Trophoblast cell (in vitro differentiated cells and primary cell): ENCODE data around the gene FRRS1L.
"Not testable (repeated sequence)": the region's sequence is repeated elsewhere in the genome, so short reads cannot be mapped to it uniquely, and the experiment has no call there.

Source experiments
- DNase-seq, 2 donors: peaks; one replicate each; pipeline ENCODE4 v3.0.0-alpha.2; 2016
- H2AFZ ChIP-seq: 2 replicates; pipeline ENCODE4 v1.6.1; 2013; ENCODE audit warnings: low read length, moderate library complexity, mild to moderate bottlenecking; ENCODE audit not compliant: insufficient read depth, poor library complexity
- H2AK5ac ChIP-seq: 2 replicates; pipeline ENCODE4 v1.6.1; 2013; ENCODE audit warnings: mild to moderate bottlenecking, low read length
- H2BK120ac ChIP-seq: 2 replicates; pipeline ENCODE4 v1.6.1; 2013; ENCODE audit warnings: low read length, mild to moderate bottlenecking, moderate library complexity; ENCODE audit not compliant: insufficient read depth, poor library complexity
- H2BK12ac ChIP-seq: 2 replicates; pipeline ENCODE4 v1.6.1; 2013; ENCODE audit warnings: mild to moderate bottlenecking, low read length, moderate library complexity
- H2BK5ac ChIP-seq: 2 replicates; pipeline ENCODE4 v1.6.1; 2013; ENCODE audit warnings: low read length, low read depth, moderate library complexity, mild to moderate bottlenecking; ENCODE audit not compliant: poor library complexity
- H3K14ac ChIP-seq: 2 replicates; pipeline ENCODE4 v1.6.1; 2013; ENCODE audit warnings: mild to moderate bottlenecking, low read length
- H3K18ac ChIP-seq: 2 replicates; pipeline ENCODE4 v1.6.1; 2013; ENCODE audit warnings: mild to moderate bottlenecking, low read length
- H3K23ac ChIP-seq: 2 replicates; pipeline ENCODE4 v1.6.1; 2013; ENCODE audit warnings: low read length
- H3K27ac ChIP-seq: 2 replicates; pipeline ENCODE4 v1.5.1; 2013; ENCODE audit warnings: low read depth, mild to moderate bottlenecking, inconsistent platforms, low read length, moderate library complexity
- H3K27me3 ChIP-seq: 2 replicates; pipeline ENCODE4 v1.6.1; 2013; ENCODE audit warnings: inconsistent platforms, mild to moderate bottlenecking, low read length, moderate library complexity; ENCODE audit not compliant: insufficient read depth
- H3K36me3 ChIP-seq, 2 experiments: 1 replicate in 1 of 2; 2 replicates in 1 of 2; pipeline ENCODE4 v1.6.1; 2013; ENCODE audit warnings: low read length in 2 of 2, mild to moderate bottlenecking in 2 of 2, moderate library complexity in 1 of 2; ENCODE audit not compliant: insufficient read depth in 2 of 2, control insufficient read depth in 1 of 2
- H3K4ac ChIP-seq: 2 replicates; pipeline ENCODE4 v1.6.1; 2013; ENCODE audit warnings: low read depth, mild to moderate bottlenecking, low read length, moderate library complexity
- H3K4me1 ChIP-seq, 2 experiments: 1 replicate in 1 of 2; 2 replicates in 1 of 2; pipeline ENCODE4 v1.6.1; 2013; ENCODE audit warnings: low read length in 2 of 2, mild to moderate bottlenecking in 2 of 2, moderate library complexity in 1 of 2; ENCODE audit not compliant: insufficient read depth in 2 of 2, control insufficient read depth in 1 of 2
- H3K4me2 ChIP-seq: 2 replicates; pipeline ENCODE4 v1.6.1; 2013; ENCODE audit warnings: inconsistent platforms, mild to moderate bottlenecking, low read length, moderate library complexity
- H3K4me3 ChIP-seq: 2 replicates; pipeline ENCODE4 v1.5.1; 2013; ENCODE audit warnings: mild to moderate bottlenecking, low read depth, low read length, inconsistent platforms
- H3K79me1 ChIP-seq: one replicate; pipeline ENCODE4 v1.6.1; 2013; ENCODE audit warnings: low read length
- H3K79me2 ChIP-seq: 2 replicates; pipeline ENCODE4 v1.6.1; 2013; ENCODE audit warnings: low read length, mild to moderate bottlenecking; ENCODE audit not compliant: control insufficient read depth, insufficient read depth, poor library complexity
- H3K9ac ChIP-seq: 2 replicates; pipeline ENCODE4 v1.6.1; 2013; ENCODE audit warnings: mild to moderate bottlenecking, low read length
- H3K9me3 ChIP-seq: 2 replicates; pipeline ENCODE4 v1.6.1; 2013; ENCODE audit warnings: low read depth, mild to moderate bottlenecking, control low read depth, inconsistent platforms, low read length; ENCODE audit not compliant: insufficient read depth
- H4K12ac ChIP-seq: 2 replicates; pipeline ENCODE4 v1.6.1; 2013; ENCODE audit warnings: low read depth, mild to moderate bottlenecking, low read length, moderate library complexity
- H4K8ac ChIP-seq: 2 replicates; pipeline ENCODE4 v1.6.1; 2013; ENCODE audit warnings: low read depth, mild to moderate bottlenecking, low read length, moderate library complexity
- H4K91ac ChIP-seq: one replicate; pipeline ENCODE4 v1.6.1; 2013; ENCODE audit warnings: low read depth, mild to moderate bottlenecking, low read length, moderate library complexity
- WGBS: extraction: QIAGEN DNeasy Blood & Tissue Kit; methylation state at CpG from one replicate; pipeline ENCODE4 v1.1.7; 2013; ENCODE audit warnings: missing lambda C conversion rate; ENCODE audit not compliant: insufficient read length, insufficient coverage; ENCODE audit errors: extremely low coverage; 5-methylcytosine and 5-hydroxymethylcytosine counted together

FRRS1L gene

GRCh38 chr9:109126671-109127070, 40.4 kb downstream of the FRRS1L start:
- no CpG with 5 or more reads among the region's 4 CpGs for WGBS
- not testable (repeated sequence) for H4K91ac ChIP-seq, H3K4ac ChIP-seq, DNase-seq, H3K27me3 ChIP-seq, H3K9ac ChIP-seq, H3K27ac ChIP-seq, H3K14ac ChIP-seq, H3K79me1 ChIP-seq, H3K23ac ChIP-seq, H2BK12ac ChIP-seq, H3K9me3 ChIP-seq, H2BK5ac ChIP-seq, H3K4me1 ChIP-seq, H3K79me2 ChIP-seq, H2BK120ac ChIP-seq, H3K4me2 ChIP-seq, H4K12ac ChIP-seq, H3K36me3 ChIP-seq, H2AFZ ChIP-seq, H2AK5ac ChIP-seq, H4K8ac ChIP-seq, H3K18ac ChIP-seq, H3K4me3 ChIP-seq

GRCh38 chr9:109124121-109124520, 42.9 kb downstream of the FRRS1L start:
- H2BK12ac ChIP-seq: no peak overlapping the region
- no peak overlapping the region for H4K12ac ChIP-seq
- peaks cover 5% of the 10 kb centered on the region for H3K79me1 ChIP-seq
- no peak overlapping the region for H3K4me2 ChIP-seq
- no peak overlapping the region for H3K27ac ChIP-seq
- H4K8ac ChIP-seq: no peak overlapping the region
- H2BK5ac ChIP-seq: no peak overlapping the region
- no peaks in the 10 kb centered on the region for H3K9me3 ChIP-seq
- no peak overlapping the region for H3K9ac ChIP-seq
- peaks cover 0 to 7% of the 10 kb centered on the region in 2 experiments for H3K4me1 ChIP-seq
- no peak overlapping the region for H3K4me3 ChIP-seq
- no peak overlapping the region for H2BK120ac ChIP-seq
- H3K79me2 ChIP-seq: peaks cover 5% of the 10 kb centered on the region
- H3K27me3 ChIP-seq: no peaks in the 10 kb centered on the region
- H4K91ac ChIP-seq: no peak overlapping the region
- no peaks in the 10 kb centered on the region for H3K36me3 ChIP-seq
- H2AK5ac ChIP-seq: no peak overlapping the region
- no peak overlapping the region for H3K23ac ChIP-seq
- H3K4ac ChIP-seq: no peak overlapping the region
- WGBS: no CpG with 5 or more reads among the region's 2 CpGs
- DNase-seq: no peak
- H3K18ac ChIP-seq: no peak overlapping the region
- H3K14ac ChIP-seq: no peak overlapping the region
- no peak overlapping the region for H2AFZ ChIP-seq

DNA sequence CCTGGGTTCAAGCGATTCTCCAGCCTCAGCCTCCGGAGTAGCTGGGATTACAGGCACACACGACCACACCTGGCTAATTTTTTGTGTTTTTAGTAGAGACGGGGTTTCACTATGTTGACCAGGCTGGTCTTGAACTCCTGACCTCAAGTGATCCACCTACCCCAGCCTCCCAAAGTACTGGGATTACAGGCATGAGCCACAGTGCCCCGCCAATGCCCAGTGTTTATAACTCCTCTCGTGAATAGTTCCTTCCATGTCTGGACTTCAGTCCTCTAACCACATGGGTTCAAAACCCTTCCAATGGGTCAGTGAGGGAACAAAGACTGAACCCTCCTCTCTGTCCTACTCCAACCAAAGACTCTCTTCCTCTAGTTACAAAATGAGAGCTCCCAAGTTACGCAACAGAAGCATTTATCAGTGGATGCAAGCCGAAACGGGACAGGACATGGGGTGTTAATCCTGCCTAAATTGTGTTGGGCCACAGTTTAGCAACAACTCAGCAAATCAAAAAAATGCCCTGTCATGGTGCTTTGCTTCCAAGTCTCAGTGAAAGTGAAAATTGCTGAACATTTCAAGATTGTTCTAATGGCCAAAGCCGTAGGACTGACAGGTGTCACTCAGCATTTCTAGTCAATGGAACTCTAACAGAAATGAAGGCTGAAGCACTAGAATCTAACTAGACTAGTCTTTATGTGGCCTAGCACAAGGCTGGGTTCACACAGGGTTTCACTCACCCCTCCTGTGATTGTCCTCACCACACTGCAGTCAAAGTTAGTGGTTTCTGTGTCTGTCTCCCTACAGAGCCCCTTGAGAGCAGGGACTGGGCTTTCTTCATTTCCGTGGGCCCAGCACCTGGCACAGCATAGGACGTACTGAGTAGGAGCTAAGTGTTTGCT, 44.1 kb downstream of the FRRS1L start:
- peaks cover 3 to 11% of the 10 kb centered on the region in 2 experiments for H3K4me1 ChIP-seq
- no peak overlapping the region for H2AK5ac ChIP-seq
- no peak overlapping the region for H3K4me3 ChIP-seq
- H4K12ac ChIP-seq: no peak overlapping the region
- no peak overlapping the region for H2BK5ac ChIP-seq
- H3K4ac ChIP-seq: no peak overlapping the region
- H3K27ac ChIP-seq: no peak overlapping the region
- no peak overlapping the region for H3K14ac ChIP-seq
- no peaks in the 10 kb centered on the region for H3K27me3 ChIP-seq
- no peak overlapping the region for H2AFZ ChIP-seq
- H3K79me2 ChIP-seq: peaks cover 12% of the 10 kb centered on the region
- no peaks in the 10 kb centered on the region for H3K36me3 ChIP-seq
- no peak overlapping the region for H3K9ac ChIP-seq
- H2BK12ac ChIP-seq: no peak overlapping the region
- H3K4me2 ChIP-seq: no peak overlapping the region
- WGBS: no CpG with 5 or more reads among the region's 12 CpGs
- H3K79me1 ChIP-seq: peaks cover 7% of the 10 kb centered on the region
- no peak overlapping the region for H3K23ac ChIP-seq
- no peak overlapping the region for H2BK120ac ChIP-seq
- no peak overlapping the region for H4K8ac ChIP-seq
- H3K18ac ChIP-seq: no peak overlapping the region
- no peak overlapping the region for H4K91ac ChIP-seq
- DNase-seq: no peak
- H3K9me3 ChIP-seq: no peaks in the 10 kb centered on the region

GRCh38 chr9:109121232-109121796, 45.7 kb downstream of the FRRS1L start:
- H3K79me1 ChIP-seq: peaks cover 7% of the 10 kb centered on the region
- H3K79me2 ChIP-seq: peaks cover 17% of the 10 kb centered on the region
- H3K4me1 ChIP-seq: peaks cover 3 to 12% of the 10 kb centered on the region in 2 experiments
- H4K12ac ChIP-seq: no peak overlapping the region
- H2AFZ ChIP-seq: no peak overlapping the region
- H3K14ac ChIP-seq: no peak overlapping the region
- H3K4me2 ChIP-seq: no peak overlapping the region
- H4K91ac ChIP-seq: no peak overlapping the region
- peak overlapping the region; percentile 14 for H3K9ac ChIP-seq
- no peak overlapping the region for H2BK12ac ChIP-seq
- H3K9me3 ChIP-seq: no peaks in the 10 kb centered on the region
- no peak overlapping the region for H3K23ac ChIP-seq
- H3K27ac ChIP-seq: no peak overlapping the region
- H3K4me3 ChIP-seq: no peak overlapping the region
- no peak overlapping the region for H2AK5ac ChIP-seq
- no peaks in the 10 kb centered on the region for H3K27me3 ChIP-seq
- no peak overlapping the region for H3K18ac ChIP-seq
- H3K36me3 ChIP-seq: no peaks in the 10 kb centered on the region
- no peak overlapping the region for H2BK5ac ChIP-seq
- H4K8ac ChIP-seq: no peak overlapping the region
- no peak overlapping the region for H2BK120ac ChIP-seq
- no peak overlapping the region for H3K4ac ChIP-seq
- no peak for DNase-seq
- no CpG with 5 or more reads among the region's 11 CpGs for WGBS
